ENCODE measurements around the gene SULF2.

The SULF2 gene

GRCh38 chr20:47708953-47709833, 76.1 kb downstream of the SULF2 start:
- DNase-seq, result no peak

DNA sequence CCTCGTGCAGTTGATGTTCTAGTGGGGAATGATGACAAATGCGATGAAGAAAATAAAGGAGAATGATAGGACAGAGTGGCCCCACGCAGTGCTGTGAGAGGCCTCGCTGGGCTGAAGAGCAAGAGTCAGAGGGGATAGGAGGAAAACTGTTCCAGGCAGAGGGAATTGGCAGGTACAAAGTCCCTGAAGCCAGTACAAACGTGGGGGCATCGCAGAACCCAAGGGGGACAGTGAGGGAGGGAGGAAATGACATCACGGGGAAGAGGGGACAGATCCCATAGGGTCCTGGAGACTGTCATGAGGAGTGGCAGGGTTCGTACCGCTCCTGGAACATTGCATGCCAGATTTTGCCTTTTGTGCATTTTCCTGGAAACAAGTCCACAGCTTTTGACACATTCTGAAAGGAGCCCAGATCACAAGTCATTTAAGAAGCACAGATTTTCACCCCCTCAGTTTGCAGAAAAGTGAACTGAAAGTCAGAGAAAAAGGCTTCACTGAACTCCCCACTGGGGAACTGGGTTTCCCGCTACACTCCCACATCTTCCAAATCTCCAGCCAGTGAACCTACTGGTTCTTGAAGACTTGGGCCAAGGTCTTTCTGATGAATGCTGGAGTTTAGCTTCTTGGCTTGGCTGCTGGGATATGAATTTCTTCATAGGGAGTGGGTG, 77.0 kb downstream of the SULF2 start:
- no peak for DNase-seq

GRCh38 chr20:47706345-47706744, 78.9 kb downstream of the SULF2 start:
- no peak for DNase-seq

- DNase-seq, result no peak
Observed at GRCh38 chr20:47705497-47705856, 79.8 kb downstream of the SULF2 start.

- no peak for DNase-seq
Observed at GRCh38 chr20:47704746-47705496, 80.4 kb downstream of the SULF2 start.

- peak; percentile 21 for DNase-seq
Observed at GRCh38 chr20:47703748-47704147, 81.5 kb downstream of the SULF2 start.

DNA sequence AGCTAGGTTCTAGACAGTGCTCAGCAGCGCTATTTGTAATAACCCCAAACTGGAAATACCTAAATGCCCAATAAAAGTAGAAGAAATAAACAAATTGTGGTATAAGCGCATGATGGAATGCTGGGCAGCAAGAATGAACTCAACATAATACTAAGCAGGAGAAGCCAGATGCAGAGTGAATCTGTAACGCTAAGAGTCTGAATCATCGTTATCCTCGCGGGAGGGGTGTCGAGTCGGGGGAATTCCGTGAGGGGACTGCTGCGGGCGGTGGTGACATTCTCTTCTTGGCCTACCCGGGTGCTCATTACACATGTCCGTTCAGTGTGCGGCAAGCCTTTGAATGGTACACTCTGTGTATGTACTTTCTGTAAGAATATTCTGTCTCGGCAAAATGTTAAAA, 83.7 kb downstream of the SULF2 start:
- DNase-seq, result peak; percentile 45

DNA sequence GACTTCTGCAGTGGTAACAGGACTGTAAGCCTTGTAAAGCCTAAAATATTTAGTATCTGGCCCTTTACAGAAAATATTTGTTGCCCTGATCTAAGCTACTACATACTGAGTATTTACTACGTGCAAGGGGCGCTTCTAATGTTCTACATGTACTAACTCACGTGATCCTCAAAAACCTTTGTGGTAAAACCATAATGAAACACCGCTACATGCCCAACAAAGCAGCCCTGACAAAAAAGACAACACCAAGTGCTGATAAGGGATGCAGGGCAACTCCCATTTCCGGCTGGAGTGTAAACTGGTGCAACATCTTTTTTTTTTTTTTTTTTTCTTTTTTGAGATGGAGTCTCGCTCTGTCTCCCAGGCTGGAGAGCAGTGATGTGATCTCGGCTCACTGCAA, 85.0 kb downstream of the SULF2 start:
- no peak for DNase-seq

DNA sequence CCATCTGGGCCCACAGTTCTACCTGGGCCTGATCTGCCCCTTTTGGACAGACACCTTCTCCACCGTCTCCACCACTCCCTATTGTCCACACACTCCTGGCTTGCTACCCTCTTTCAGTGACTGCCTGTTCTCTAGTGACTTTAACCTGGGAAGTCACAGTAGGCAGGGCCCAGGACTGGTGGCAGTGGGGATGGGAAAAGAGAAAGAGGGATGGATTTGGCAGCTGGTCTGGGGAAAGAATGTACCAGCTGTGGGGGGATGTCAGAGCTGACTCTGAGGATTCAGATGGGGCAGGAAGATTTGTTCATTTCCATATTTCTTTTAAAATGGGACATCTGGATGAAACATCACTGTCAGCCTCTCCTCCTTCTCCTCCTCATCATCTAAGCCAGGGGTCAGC, 85.5 kb downstream of the SULF2 start:
- DNase-seq, result no peak

GRCh38 chr20:47698142-47698541, 87.1 kb downstream of the SULF2 start:
- no peak for DNase-seq

DNA sequence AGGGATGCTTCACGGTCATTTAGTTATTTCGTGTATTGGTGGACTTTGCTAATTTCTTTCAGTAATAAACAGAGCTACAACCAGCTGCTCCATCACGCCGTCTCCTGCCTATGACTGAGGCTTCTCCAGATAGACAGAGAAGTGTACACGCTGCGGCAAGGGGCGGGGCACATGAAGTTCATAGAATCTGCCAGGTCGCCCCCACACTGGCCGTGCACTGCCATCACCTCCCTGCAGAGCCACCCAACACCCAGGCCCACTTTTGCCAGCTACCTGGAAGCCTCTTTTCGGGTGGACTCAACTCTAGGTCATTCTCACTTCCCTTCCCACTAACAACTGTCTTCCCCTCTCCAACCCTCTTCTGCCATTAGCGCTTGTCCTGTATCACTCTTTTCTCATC, 88.4 kb downstream of the SULF2 start:
- DNase-seq, result no peak

GRCh38 chr20:47694021-47694818, 91.1 kb downstream of the SULF2 start:
- DNase-seq, result no peak

GRCh38 chr20:47691625-47692024, 93.7 kb downstream of the SULF2 start:
- DNase-seq, result peak; percentile 28

DNA sequence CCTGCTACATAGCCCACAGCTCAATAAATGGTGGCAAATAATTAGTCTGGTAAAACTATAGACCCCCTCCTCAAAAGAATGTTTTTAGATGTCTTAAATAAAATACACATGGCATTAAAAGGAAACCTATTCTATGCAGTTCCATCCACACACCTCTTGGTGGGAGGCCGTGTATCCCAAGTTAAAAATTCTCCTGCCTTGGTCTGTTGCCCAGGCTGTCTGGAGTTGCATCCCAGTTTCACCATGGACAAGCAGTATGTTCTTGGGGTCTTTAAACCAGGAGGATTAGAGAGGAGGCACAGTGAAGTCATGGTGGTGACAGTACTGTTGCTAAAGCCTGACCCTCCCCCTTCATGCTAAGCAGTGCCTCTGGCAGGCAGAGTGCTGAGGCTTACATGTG, 95.5 kb downstream of the SULF2 start:
- DNase-seq, result no peak

- peak; percentile 56 for DNase-seq
Observed at GRCh38 chr20:47688385-47689381, 96.6 kb downstream of the SULF2 start.

DNA sequence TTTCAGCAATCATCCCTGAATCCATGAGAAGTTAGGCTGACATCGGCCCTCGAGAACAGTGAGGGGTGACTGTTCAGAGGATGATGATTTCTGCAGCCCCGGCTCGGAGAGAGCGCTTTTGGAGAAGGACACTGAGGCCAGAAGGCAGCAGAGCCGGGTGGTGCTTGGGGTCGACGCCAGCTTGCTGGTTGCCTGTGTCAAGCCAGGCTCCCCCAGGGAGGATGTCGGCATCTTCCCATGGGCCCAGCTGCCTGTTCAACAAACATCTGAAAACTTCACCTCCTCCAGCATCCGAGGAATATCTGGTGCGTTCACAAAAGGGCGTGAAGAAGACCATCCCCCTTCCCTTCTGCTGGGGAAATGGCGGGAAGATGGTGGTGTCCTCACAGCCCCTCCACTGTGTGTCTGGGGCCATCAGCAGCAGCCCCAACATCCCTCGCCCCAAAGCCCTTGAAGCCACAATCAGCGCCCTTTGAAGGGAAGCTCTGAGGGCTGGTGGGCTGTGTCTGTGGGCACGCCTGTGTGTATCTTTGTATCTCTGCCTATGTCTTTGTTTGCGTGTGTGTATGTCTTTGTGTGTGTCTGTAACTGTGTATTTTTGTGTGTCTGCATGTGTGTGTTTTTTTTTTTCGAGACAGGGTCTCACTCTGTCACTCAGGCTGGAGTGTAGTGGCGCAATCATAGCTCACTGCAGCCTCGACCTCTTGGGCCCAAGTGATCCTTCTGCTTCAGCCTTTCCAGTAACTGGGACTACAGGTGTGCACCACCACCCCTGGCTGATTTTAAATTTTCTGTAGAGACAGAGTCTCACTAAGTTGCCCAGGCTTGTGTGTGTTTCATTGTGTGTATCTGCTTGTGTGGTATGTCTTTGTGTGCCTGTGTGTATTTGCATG, 97.9 kb downstream of the SULF2 start:
- no peak for DNase-seq

GRCh38 chr20:47686545-47686944, 98.7 kb downstream of the SULF2 start:
- peak; percentile 47 for DNase-seq

DNA sequence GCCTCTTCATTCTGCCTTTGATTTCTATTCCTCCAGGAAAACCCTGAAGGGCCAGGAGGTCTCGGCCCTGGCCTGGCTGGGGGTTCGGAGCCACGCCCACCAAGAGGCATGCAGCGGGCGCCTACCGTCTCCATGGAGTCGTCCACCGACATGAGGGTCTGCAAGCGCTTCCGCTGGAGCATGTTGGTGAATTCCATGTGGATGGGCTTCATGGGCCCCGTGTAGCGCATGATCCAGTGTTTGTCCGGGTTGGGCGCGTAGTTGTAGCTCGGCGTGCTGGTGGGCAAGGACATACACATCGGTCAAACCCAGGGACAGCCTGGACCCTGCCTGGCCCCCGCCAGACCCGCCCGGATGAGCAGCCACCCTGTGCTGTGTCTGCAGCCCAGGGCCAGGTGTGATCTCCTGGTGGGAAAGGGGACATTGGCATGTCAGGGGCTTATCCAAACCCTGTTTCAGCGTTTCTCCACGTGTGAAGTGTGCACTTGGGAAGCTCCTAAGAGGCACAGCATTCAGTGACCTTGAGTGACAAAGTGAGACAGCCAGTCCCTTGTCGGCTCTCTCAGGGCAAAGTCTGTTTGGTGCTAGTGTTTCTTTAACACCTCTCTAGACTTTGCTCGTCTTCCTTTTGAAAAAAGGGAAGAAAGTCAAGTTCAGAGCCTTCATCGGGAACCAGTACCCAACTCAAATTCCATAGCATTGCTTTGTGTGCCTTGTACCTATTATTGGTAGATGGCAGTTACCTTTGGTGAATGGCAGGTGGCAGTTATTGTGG, 100.8 kb downstream of the SULF2 start:
- DNase-seq, result no peak

GRCh38 chr20:47682916-47683315, 102.4 kb downstream of the SULF2 start:
- no peak for DNase-seq
